Nephron progenitor cell (in vitro differentiated cells): ENCODE measurements around the gene NR1D1.

ENCODE experiments used
- DNase-seq: peaks from one replicate; pipeline ENCODE4 v3.0.0; 2021
- H3K27ac Mint-ChIP-seq: 2 replicates; pipeline ENCODE4 v1.8.0; 2021; ENCODE audit warnings: mild to moderate bottlenecking, moderate library complexity, mixed read lengths
- H3K27me3 Mint-ChIP-seq: 2 replicates; pipeline ENCODE4 v1.8.0; 2021; ENCODE audit warnings: mild to moderate bottlenecking, low read depth, mixed read lengths; ENCODE audit not compliant: poor library complexity
- H3K36me3 Mint-ChIP-seq: 2 replicates; pipeline ENCODE4 v1.8.0; 2021; ENCODE audit warnings: low read depth, mixed read lengths
- H3K4me1 Mint-ChIP-seq: 2 replicates; pipeline ENCODE4 v1.8.0; 2021; ENCODE audit warnings: mixed read lengths
- H3K4me3 Mint-ChIP-seq: 2 replicates; pipeline ENCODE4 v1.8.0; 2021; ENCODE audit warnings: mild to moderate bottlenecking, moderate library complexity, mixed read lengths
- H3K9me3 Mint-ChIP-seq: 2 replicates; pipeline ENCODE4 v1.8.0; 2021; ENCODE audit warnings: mild to moderate bottlenecking, moderate library complexity, mixed read lengths
- CTCF ChIP-seq: fragments of 200-600 bp; sonication (generic); IDR thresholded peaks from 2 replicates; pipeline ENCODE4 v1.5.0; 2021; ENCODE audit warnings: antibody characterized with exemption

Gene NR1D1

GRCh38 chr17:40060887-40061608, 39.3 kb downstream of the NR1D1 start:
- Mint-ChIP-seq H3K4me3 (peak overlapping the region; percentile 83), H3K27ac (no peak overlapping the region), H3K4me1 (peaks cover 56% of the 10 kb centered on the region), H3K9me3 (no peaks in the 10 kb centered on the region), H3K27me3 (peaks cover 37% of the 10 kb centered on the region), H3K36me3 (no peaks in the 10 kb centered on the region)
- no peak for DNase-seq
- no peak for TF ChIP-seq CTCF

GRCh38 chr17:40059729-40060475, 40.5 kb downstream of the NR1D1 start:
- Mint-ChIP-seq H3K4me1 (peaks cover 46% of the 10 kb centered on the region), H3K9me3 (no peaks in the 10 kb centered on the region), H3K27ac (no peak overlapping the region), H3K36me3 (no peaks in the 10 kb centered on the region), H3K27me3 (peaks cover 34% of the 10 kb centered on the region), H3K4me3 (no peak overlapping the region)
- no peak for TF ChIP-seq CTCF
- no peak for DNase-seq

- Mint-ChIP-seq H3K36me3 (peaks cover 5% of the 10 kb centered on the region), H3K4me1 (peaks cover 41% of the 10 kb centered on the region), H3K9me3 (no peaks in the 10 kb centered on the region), H3K27me3 (peaks cover 31% of the 10 kb centered on the region), H3K4me3 (no peak overlapping the region), H3K27ac (no peak overlapping the region)
- no peak for DNase-seq
- no peak for TF ChIP-seq CTCF
Measured at GRCh38 chr17:40058865-40059264, 41.5 kb downstream of the NR1D1 start.

- H3K27me3 Mint-ChIP-seq, result peaks cover 29% of the 10 kb centered on the region
- TF ChIP-seq CTCF, result no peak
- no peak for DNase-seq
- H3K9me3 Mint-ChIP-seq, result no peaks in the 10 kb centered on the region
- H3K4me3 Mint-ChIP-seq, result no peak overlapping the region
- H3K4me1 Mint-ChIP-seq, result peaks cover 38% of the 10 kb centered on the region
- H3K36me3 Mint-ChIP-seq, result peaks cover 6% of the 10 kb centered on the region
- no peak overlapping the region for H3K27ac Mint-ChIP-seq
Measured at GRCh38 chr17:40058186-40058784, 42.1 kb downstream of the NR1D1 start.

GRCh38 chr17:40056379-40057015, 43.9 kb downstream of the NR1D1 start:
- no peak for DNase-seq
- no peaks in the 10 kb centered on the region for H3K9me3 Mint-ChIP-seq
- peaks cover 19% of the 10 kb centered on the region for H3K36me3 Mint-ChIP-seq
- no peak for TF ChIP-seq CTCF
- H3K27me3 Mint-ChIP-seq, result peaks cover 24% of the 10 kb centered on the region
- peaks cover 32% of the 10 kb centered on the region for H3K4me1 Mint-ChIP-seq
- H3K27ac Mint-ChIP-seq, result no peak overlapping the region
- H3K4me3 Mint-ChIP-seq, result no peak overlapping the region
